GM12891 (cell line): Measurements from ENCODE around the gene ATG4B.

Experiments used
- PAX5 ChIP-seq: IDR thresholded peaks from 2 replicates; pipeline ENCODE4 v1.6.1; 2011; ENCODE audit warnings: low read length, moderate library complexity, mild to moderate bottlenecking; ENCODE audit not compliant: insufficient read depth, severe bottlenecking
- POLR2A ChIP-seq: IDR thresholded peaks from 2 replicates; pipeline ENCODE4 v1.6.1; 2011; ENCODE audit warnings: low read depth, low read length, control low read depth
- POLR2AphosphoS5 ChIP-seq: IDR thresholded peaks from 2 replicates; pipeline ENCODE4 v1.6.1; 2011; ENCODE audit warnings: low read depth, low read length, control low read depth
- POU2F2 ChIP-seq: IDR thresholded peaks from 2 replicates; pipeline ENCODE4 v1.6.1; 2011; ENCODE audit warnings: low read depth, mild to moderate bottlenecking, control low read depth, low read length, moderate library complexity
- SPI1 ChIP-seq: IDR thresholded peaks from 2 replicates; pipeline ENCODE4 v1.6.1; 2011; ENCODE audit warnings: low read depth, low read length, control low read depth
- TAF1 ChIP-seq: IDR thresholded peaks from 2 replicates; pipeline ENCODE4 v1.6.1; 2011; ENCODE audit warnings: low read depth, low read length, control low read depth

GRCh38 chr2:241609859-241610793, 27.4 kb upstream of the ATG4B start:
- TF ChIP-seq POLR2A (no peak), TAF1 (no peak), POLR2AphosphoS5 (no peak; the same call in 1 of the 2 replicates), PAX5 (peak; percentile 66), SPI1 (no peak), POU2F2 (no peak)
